NT2/D1 (cell line): ENCODE measurements around the gene RALBP1.
"Not testable (repeated sequence)": the region's sequence is repeated elsewhere in the genome, so short reads cannot be mapped to it uniquely, and the experiment has no call there.

ENCODE experiments used
- SUZ12 ChIP-seq: IDR thresholded peaks from 2 replicates; pipeline ENCODE4 v1.6.1; 2011; ENCODE audit not compliant: insufficient read length, insufficient read depth; ENCODE audit errors: extremely low read depth
- YY1 ChIP-seq: IDR thresholded peaks from 2 replicates; pipeline ENCODE4 v1.6.1; 2011; ENCODE audit not compliant: insufficient read length, insufficient read depth
- ZNF274 ChIP-seq: IDR thresholded peaks from 2 replicates; pipeline ENCODE4 v1.6.1; 2011; ENCODE audit warnings: mild to moderate bottlenecking, low read depth, low read length

DNA sequence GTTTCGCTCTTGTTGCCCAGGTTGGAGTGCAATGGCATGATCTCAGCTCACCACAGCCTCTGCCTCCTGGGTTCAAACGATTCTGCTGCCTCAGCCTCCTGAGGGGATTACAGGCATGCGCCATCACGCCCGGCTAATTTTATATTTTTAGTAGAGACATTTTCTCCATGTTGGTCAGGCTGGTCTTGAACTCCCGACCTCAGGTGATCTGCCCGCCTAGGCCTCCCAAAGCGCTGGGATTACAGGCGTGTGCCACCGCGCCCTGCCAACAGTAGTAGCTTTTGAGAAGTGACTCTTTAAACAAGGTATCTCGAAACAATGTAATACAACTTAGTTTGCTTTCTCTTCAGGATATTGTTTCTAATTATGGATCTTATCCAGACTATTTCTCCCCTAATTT is 1.6 kb downstream of the RALBP1 start:
- TF ChIP-seq ZNF274, YY1, SUZ12: not testable (repeated sequence)
